Islet precursor cell (in vitro differentiated cells): ENCODE results near the gene RASSF9.

Experiments
- DNase-seq: peaks from one replicate; pipeline ENCODE4 v3.0.0-alpha.2; 2018

Gene RASSF9

GRCh38 chr12:85820101-85820500 is 16.1 kb downstream of the RASSF9 start:
- no peak for DNase-seq

GRCh38 chr12:85814741-85815140 is 21.5 kb downstream of the RASSF9 start:
- no peak for DNase-seq

GRCh38 chr12:85814071-85814470 is 22.1 kb downstream of the RASSF9 start:
- DNase-seq: no peak

GRCh38 chr12:85809500-85809899 is 26.7 kb downstream of the RASSF9 start:
- DNase-seq: no peak

- no peak for DNase-seq
These were observed 28.5 kb downstream of the RASSF9 start for GRCh38 chr12:85807730-85808129.

GRCh38 chr12:85805654-85806053 is 30.6 kb downstream of the RASSF9 start:
- DNase-seq: no peak

GRCh38 chr12:85804663-85805062 is 31.5 kb downstream of the RASSF9 start:
- DNase-seq: no peak

- no peak for DNase-seq
These were observed 32.3 kb downstream of the RASSF9 start for GRCh38 chr12:85803923-85804322.

- DNase-seq: no peak
These were observed 33.0 kb downstream of the RASSF9 start for GRCh38 chr12:85803231-85803630.

GRCh38 chr12:85798122-85798521 is 38.1 kb downstream of the RASSF9 start:
- no peak for DNase-seq

- DNase-seq: no peak
These were observed 40.2 kb downstream of the RASSF9 start for GRCh38 chr12:85796001-85796400.

GRCh38 chr12:85794531-85794930 is 41.7 kb downstream of the RASSF9 start:
- no peak for DNase-seq

- DNase-seq: peak; percentile 63
These were observed 52.0 kb downstream of the RASSF9 start for GRCh38 chr12:85784096-85784720.

GRCh38 chr12:85782711-85783110 is 53.5 kb downstream of the RASSF9 start:
- DNase-seq: peak; percentile 75

- DNase-seq: no peak
These were observed 54.4 kb downstream of the RASSF9 start for GRCh38 chr12:85781766-85782165.

GRCh38 chr12:85779768-85780167 is 56.4 kb downstream of the RASSF9 start:
- no peak for DNase-seq

- DNase-seq: no peak
These were observed 61.1 kb downstream of the RASSF9 start for GRCh38 chr12:85775091-85775490.

- no peak for DNase-seq
These were observed 70.7 kb downstream of the RASSF9 start for GRCh38 chr12:85765453-85765869.

- no peak for DNase-seq
These were observed 76.6 kb downstream of the RASSF9 start for GRCh38 chr12:85759623-85760022.

GRCh38 chr12:85759091-85759490 is 77.1 kb downstream of the RASSF9 start:
- DNase-seq: no peak

- DNase-seq: no peak
These were observed 80.4 kb downstream of the RASSF9 start for GRCh38 chr12:85755760-85756159.
